ENCODE results near the gene DEFB112.

The DEFB112 gene

DNA sequence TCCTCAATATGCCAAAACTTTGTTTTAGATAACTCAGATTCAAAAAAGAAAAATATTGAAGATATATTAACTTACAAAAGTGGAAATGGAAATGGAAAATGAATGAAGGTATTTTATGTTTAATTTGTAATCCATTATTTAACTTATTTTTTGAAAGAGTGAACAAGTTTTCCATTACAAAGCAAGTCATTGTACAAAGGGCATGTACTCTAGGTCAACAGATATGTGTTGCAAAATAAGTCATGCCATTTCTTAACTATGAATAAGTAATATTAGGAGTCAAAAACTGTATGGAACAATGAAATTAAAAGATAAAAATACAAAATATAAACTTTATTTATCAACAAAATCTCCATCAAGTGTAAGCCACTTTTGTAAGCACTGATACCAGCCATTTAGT lies 54.5 kb downstream of the DEFB112 start:
- DNase-seq (ENCODE audit: low spot score): no peak

Data from NAMALWA (cell line).